COR-L47 (cell line): ENCODE results near the gene LAMTOR4.
"Not testable (repeated sequence)": the region's sequence is repeated elsewhere in the genome, so short reads cannot be mapped to it uniquely, and the experiment has no call there.

Source experiments
- DNase-seq: peaks from one replicate; lab custom pipeline; 2025; lab: John Stamatoyannopoulos, UW

Gene LAMTOR4

GRCh38 chr7:100122568-100122967 lies 26.1 kb upstream of the LAMTOR4 start:
- DNase-seq, result no peak

- no peak for DNase-seq
Measured at GRCh38 chr7:100124301-100125230, 24.2 kb upstream of the LAMTOR4 start.

DNA sequence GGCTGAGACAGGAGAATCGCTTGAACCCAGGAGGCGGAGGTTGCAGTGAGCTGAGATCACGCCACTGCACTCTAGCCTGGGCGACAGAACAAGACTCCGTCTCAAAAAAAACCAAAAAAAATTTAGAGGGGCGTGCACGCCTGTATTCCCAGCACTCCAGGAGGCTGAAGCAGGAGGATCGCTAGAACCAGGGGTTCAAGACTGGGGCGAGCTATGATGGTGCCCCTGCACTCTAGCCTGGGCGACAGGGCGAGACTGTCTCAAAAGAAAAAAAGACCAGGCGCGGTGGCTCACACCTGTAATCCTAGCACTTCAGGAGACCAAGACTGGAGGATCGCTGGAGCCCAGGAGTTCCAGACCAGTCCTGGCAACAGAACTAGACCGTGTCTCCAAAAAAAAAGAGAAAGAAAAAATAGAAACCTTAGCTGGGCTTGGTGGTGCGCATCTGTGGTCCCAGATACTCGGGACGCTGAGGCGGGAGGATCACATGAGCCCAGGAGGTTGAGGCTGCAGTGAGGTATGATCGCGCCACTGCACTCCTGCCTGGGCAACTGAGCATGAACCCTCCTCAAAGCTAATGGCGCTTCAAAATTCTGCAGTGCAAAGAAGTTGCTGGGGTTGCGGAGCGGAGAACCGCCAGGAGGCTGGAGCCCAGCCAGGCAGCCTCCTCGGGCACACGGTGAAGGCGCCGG lies 22.3 kb upstream of the LAMTOR4 start:
- no peak for DNase-seq

DNA sequence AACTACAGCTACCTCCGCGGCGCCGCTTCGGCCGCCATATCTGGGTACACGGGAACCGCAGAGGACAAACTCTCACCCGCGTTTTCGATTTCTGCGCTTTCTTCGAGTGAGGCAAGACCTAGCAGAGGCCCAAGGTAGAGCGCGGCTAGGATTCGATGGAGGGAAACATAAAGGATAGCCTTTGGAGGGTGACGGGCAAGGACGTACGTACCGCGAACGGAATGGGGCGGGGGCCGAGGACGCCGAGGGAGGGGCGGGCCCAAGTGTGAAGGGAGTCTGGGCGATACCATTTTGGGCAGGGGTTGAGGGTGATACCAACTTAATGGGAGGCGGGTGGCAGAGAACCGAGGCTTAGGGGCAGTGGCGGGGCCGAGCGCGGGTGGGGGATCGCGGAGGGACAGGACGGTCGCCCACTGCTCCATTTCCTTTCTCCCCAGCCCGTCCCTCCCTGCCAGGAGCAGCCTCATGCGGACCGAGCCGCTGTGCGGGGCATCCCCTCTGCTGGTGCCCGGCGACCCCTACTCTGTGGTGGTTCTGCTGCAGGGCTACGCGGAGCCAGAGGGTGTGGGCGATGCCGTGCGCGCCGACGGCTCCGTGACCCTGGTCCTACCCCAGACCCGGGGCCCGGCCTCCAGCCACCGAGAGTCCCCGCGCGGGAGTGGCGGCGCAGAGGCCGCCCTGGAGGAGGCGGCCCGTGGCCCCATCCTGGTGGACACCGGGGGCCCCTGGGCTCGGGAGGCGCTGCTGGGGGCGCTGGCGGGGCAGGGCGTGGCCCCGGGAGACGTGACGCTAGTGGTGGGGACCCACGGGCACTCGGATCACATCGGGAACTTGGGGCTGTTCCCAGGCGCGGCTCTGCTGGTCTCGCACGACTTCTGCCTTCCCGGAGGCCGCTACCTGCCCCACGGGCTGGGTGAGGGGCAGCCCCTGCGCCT lies 21.5 kb upstream of the LAMTOR4 start, which contains the start of gene MBLAC1:
Gene MBLAC1, plus strand, starts transcription at position 37 of the 935 bp plus-strand sequence. Its CDS starts 429 bp downstream, at position 466.
- peak; percentile 87 for DNase-seq

- no peak for DNase-seq
Measured at GRCh38 chr7:100127866-100128636, 20.7 kb upstream of the LAMTOR4 start.

DNA sequence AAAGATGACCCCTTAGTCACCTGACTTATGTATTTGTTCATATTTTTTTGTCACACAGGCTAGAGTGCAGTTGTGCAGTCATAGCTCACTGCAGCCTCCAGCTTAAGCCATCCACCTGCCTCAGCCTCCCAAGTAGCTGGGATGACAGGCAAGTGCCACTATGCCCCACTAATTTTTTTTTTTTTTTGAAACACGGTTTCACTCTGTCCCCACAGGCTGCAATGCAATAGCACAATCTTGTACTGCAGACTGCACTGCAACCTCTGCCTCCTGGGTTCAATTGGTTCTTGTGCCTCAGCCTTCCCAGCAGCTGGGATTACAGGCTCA lies 20.1 kb upstream of the LAMTOR4 start:
- DNase-seq, result no peak

DNA sequence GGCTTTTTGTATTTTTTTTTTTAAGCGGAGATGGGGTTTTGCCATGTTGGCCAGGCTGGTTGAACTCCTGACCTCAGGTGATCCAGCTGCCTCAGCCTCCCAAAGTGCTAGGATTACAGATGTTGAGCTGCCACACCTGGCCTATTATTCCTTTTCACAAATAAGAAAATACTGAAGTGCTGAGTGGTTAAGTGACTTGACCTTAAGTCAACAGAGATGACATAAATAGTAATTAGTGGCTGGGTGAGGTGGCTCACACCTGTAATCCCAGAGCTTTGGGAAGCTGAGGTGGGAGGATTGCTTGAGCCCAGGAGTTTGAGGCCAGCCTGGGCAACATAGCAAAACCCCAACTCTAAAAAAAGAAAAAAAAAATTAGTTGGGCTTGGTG lies 18.5 kb upstream of the LAMTOR4 start:
- DNase-seq, result not testable (repeated sequence)

- peak; percentile 46 for DNase-seq
Measured at GRCh38 chr7:100130608-100131453, 17.9 kb upstream of the LAMTOR4 start.

DNA sequence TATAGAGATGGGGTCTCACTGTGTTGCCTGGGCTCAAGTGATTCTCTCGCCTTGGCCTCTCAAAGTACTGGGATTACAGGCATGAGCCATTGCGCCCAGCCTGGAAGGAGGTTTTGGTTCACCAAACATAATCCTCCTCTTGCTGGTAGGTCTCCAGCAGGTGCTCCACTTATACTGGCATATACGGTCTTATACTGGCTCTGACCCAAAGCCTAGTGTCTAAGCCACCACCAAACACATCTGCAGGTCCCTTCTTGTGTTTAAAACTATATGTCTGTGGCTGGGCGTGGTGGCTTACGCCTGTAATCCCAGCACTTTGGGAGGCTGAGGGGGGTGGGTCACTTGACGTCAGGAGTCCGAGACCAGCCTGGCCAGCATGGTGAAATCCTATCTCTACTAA lies 16.6 kb upstream of the LAMTOR4 start:
- DNase-seq, result no peak

GRCh38 chr7:100132697-100133151 lies 16.0 kb upstream of the LAMTOR4 start:
- DNase-seq, result peak; percentile 43

DNA sequence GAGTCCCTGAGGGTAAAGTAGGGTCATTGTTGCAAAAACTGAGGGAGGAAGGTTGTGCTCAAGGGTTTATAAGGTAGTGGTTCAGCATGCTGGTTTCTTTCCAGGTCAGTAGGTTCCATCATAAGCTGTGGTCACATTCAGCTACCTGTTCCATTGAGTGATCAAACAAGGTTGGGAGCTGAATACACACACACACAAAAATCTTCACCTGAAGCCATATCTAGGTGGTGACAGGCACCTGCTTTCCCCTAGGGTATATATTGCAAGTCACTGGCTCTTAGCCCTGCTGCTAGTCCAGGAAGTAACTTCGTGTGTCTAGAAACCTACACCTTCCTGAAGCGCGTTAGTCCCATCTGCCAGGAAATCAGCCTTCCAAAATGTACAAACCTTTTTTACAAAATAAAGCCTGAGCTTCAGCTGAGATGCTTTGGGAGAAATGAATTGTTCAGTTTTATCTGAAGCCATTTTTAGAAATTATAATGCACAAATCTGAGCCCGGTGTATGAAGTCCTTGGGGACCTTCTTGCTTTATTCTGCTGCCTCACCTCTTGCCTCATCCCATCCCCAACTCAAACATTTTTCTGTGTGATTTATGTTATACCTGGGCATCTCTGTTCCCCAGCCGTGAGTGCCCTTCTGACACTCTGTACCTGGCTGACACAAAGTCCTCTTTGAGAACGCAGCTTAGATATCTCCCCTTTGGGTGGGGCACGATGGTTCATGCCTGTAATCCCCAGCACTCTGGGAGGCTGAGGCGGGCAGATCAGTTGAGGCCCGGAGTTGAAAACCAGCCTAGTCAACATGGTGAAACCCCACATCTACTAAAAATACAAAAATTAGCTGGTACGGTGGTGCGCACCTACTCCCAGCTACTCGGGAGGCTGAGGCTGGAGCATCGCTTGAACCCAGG lies 10.6 kb upstream of the LAMTOR4 start:
- DNase-seq, result no peak

GRCh38 chr7:100141555-100141949 lies 7.2 kb upstream of the LAMTOR4 start:
- no peak for DNase-seq

DNA sequence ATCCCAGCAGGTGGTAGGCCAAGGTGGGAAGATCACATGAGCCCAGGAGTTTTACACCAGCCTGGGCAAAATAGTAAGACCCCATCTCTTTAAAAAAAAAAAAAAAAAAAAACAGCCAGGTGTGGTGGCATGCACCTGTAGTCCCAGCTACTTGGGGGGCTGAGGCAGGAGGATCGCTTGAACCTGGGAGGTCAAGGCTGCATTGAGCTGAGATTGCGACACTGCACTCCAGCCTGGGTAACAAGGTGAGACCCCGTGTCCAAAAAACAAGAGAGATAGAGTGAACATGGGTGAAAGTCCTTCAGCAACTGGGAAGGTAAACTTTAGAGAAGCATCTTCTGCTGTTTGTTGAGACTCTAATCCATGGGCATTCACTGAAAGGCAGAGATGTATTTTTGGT lies 6.3 kb upstream of the LAMTOR4 start:
- no peak for DNase-seq

- DNase-seq, result not testable (repeated sequence)
Measured at GRCh38 chr7:100146350-100146749, 2.4 kb upstream of the LAMTOR4 start.

DNA sequence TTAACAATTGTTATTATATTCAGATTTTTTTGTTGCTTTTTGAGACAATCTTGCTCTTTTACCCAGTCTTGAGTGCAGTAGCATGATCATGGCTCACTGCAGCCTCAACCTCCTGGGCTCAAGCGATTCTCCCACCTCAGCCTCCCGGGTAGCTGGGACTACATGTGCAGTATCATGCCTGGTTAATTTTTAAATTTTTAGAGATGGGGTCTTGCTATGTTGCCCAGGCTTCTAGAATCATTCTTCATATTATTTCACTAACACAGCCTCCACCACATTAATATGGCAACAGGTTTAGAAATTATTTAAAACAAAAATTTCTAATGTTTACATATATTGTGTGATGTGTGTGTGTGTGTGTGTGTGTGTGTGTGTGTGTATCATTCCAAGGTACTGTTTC lies 1.4 kb upstream of the LAMTOR4 start:
- no peak for DNase-seq

DNA sequence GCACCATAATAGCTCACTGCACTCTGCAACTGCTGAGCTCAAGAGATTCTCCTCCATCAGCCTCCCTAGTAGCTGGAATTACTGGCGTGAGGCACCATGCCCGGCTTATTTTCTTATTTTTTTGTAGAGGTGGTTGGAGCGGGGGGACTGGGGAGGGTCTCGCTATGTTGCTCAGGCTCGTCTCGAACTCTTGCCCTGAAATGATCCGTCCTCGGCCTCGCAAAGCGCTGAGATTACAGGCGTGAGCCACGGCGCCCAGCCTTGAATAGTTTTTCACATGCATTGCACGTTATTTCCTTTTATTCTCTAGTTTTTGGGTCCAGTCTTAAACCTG lies 526 bp upstream of the LAMTOR4 start:
- DNase-seq, result no peak

GRCh38 chr7:100152404-100152803 lies 3.7 kb downstream of the LAMTOR4 start:
- no peak for DNase-seq

- no peak for DNase-seq
Measured at GRCh38 chr7:100152937-100153666, 4.4 kb downstream of the LAMTOR4 start.
